ENCODE results near the gene CDC37L1. TPM values are rescaled to one million over a fixed set of nuclear protein-coding genes. Genes with fewer than 3 reads are reported as not detected.

Gene CDC37L1
- total RNA-seq, 1 donor from 2014 or later, result 43.0 TPM

DNA sequence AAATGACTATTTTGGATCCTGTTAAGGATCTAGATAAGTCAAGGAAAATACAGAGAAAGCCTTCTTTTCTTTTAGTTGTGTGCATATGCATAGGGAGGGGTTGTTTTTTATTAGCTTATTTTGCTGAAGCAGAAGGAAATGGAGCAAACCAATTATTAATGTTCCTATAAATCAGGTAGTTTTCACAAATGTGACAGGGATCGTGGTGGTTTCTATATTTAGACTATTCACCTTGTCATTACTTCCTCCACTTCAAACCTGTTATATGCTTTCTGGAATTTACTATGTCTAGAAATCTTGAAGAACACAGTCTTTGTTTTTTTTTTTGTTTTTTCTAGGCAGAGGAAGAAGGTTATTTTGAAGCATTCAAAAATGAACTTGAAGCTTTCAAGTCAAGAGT, 22.2 kb downstream of the CDC37L1 start:
- DNase-seq (ENCODE audit: low spot score), result no peak
- intact Hi-C loops (cut with DNase I), result no loop called here

DNA sequence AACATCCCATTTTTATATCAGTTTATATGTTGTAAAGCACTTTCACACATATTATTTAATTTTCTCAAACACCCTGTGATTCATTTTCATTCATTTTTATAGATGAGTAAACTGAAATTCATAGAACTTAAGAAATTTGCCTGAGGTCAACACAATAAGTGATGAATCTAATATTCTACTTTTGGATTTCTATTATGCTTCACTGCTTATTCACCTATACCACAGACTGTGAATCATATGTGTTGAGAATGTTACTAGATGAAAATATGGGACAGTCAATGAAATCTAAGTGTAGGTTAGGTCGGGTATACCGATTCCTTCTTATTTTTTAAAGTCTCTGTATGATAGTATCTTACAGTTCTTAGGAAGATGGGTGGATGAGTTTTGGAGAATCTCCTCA, 24.8 kb downstream of the CDC37L1 start:
- intact Hi-C loops (cut with DNase I), result no loop called here
- DNase-seq (ENCODE audit: low spot score), result no peak

GRCh38 chr9:4706021-4706420, 26.7 kb downstream of the CDC37L1 start:
- intact Hi-C loops (cut with DNase I), result no loop called here
- no peak for DNase-seq (ENCODE audit: low spot score)

DNA sequence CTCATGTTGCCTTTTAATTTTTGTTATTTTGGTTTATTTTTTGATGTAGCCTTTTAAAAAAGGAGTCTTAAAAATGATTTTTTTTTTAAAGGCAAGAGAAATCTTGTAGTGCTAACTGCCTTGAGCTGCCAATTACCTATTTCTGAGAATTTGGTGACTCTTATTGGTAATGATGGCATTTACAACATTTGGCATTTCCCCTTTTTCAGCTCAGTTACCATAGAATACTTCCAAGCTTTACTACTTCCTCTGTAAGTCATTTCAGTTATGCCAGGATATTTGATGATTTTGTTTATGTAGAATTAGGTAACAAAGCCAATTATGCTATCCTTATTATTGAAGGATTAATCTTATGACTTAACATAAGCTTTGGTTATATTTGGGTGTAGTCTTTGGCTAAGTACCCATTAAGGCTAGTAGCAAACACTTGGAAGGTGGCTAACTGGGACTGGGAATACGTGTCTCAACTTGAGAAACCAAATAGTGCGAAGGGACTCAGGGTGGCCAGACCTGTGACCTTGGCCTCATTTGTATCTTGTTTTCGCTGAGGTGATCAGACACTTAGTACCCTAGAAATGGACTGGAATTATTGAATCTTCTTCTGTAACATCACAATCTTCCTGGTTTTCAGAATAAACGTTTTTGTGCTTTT, 27.7 kb downstream of the CDC37L1 start:
- intact Hi-C loops (cut with DNase I), result no loop called here
- DNase-seq (ENCODE audit: low spot score), result no peak

- DNase-seq (ENCODE audit: low spot score), result no peak
- intact Hi-C loops (cut with DNase I), result no loop called here
These were observed 30.0 kb downstream of the CDC37L1 start for GRCh38 chr9:4709380-4709779.

- no peak for DNase-seq (ENCODE audit: low spot score)
- intact Hi-C loops (cut with DNase I), result no loop called here
These were observed 34.5 kb downstream of the CDC37L1 start for GRCh38 chr9:4713849-4714248.

- no peak for DNase-seq (ENCODE audit: low spot score)
These were observed 35.1 kb downstream of the CDC37L1 start for GRCh38 chr9:4714266-4715016.

GRCh38 chr9:4716163-4716562, 36.8 kb downstream of the CDC37L1 start:
- no peak for DNase-seq (ENCODE audit: low spot score)
- intact Hi-C loops (cut with DNase I), result no loop called here

More at GRCh38 chr9:4714266-4715016, 35.1 kb downstream of the CDC37L1 start:
- intact Hi-C loops (cut with DNase I), result no loop called here

DNA sequence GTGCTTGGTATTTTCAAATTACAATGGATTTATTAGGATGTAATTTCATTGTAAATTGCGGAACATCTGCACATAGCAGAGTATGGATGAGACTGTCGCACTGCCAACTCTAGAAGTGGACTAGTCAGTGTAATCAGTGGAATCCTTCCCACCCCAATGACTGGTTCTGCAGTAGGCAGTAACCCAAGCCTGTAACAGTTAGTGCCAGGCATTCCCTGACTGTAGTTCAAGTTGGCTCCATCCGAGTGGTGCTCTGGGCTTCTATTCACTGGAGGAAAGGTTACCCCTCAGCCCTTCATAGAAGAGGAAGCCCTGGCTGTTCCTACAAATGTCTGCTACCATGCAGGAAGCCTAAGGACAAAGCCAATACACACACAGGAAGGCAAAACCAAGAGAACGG, 38.4 kb downstream of the CDC37L1 start:
- no peak for DNase-seq (ENCODE audit: low spot score)
- intact Hi-C loops (cut with DNase I), result no loop called here

DNA sequence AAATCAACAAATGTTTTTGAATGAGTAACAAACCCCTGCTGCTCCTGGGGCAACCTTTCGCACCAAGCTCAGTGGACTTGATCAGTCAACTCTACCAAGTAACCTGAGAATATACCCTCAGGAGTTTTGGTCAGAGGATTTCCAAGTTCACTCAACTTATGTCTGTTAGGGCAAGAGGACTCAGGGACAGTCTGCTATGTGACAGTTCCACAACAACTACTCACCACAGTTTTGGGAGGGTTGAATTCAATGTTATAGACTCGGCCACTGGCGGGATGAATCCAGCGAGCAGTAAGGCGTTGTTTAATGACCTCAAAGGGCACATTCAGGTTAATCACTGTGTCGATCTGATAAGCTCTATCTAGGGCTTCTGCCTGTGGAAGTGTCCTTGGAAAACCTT, 39.5 kb downstream of the CDC37L1 start:
- DNase-seq (ENCODE audit: low spot score), result no peak
- intact Hi-C loops (cut with DNase I), result no loop called here

DNA sequence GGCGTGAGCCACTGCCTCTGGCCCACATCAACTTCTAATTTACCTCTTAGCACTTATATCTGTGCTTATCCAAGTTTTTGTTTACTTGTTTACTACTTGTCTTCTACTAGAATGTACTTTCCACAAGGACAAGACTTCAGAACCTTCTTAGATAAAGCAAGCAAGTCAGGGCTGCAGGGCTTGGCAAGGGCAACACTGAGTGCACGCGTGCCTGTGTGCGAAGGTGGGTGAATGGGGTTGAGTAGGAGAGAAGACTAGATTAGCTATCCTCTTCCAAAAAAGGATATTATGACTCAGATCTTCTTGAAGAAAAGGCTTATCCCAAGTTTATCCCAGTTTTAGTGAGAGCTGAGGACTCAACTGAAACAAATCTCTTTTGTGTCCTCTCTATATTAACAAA, 42.4 kb downstream of the CDC37L1 start:
- intact Hi-C loops (cut with DNase I), result no loop called here
- no peak for DNase-seq (ENCODE audit: low spot score)

DNA sequence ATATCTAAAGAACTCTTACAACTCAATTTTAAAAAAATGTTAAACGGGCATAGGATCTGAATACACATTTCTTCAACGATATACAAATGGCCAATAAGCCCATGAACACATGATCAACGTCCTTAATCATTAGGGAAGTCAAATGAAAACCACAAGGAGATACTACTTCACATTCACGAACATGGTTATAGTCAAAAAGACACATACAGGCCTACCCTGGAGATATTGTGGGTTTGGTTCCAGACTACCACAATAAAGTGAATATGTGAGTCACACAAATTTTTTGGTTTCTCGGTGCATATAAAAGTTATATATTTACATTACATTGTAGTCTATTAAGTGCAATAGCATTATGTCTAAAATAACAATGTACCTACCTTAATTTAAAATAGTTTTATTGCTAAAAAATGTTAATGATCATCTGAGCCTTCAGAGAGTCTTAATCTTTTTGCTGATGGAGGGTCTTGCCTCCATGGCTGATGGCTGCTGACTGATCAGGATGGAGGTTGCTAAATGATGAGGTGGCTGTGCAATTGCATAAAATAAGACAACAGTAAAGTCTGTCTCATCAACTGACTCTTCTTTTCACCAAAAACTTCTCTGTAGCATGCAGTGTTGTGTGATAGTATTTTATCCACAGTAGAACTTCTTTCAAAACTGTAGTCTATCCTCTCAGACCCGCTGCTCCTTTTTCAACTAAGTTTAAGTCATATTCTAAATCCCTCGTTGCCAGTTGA, 46.5 kb downstream of the CDC37L1 start:
- intact Hi-C loops (cut with DNase I), result no loop called here
- DNase-seq (ENCODE audit: low spot score), result no peak

DNA sequence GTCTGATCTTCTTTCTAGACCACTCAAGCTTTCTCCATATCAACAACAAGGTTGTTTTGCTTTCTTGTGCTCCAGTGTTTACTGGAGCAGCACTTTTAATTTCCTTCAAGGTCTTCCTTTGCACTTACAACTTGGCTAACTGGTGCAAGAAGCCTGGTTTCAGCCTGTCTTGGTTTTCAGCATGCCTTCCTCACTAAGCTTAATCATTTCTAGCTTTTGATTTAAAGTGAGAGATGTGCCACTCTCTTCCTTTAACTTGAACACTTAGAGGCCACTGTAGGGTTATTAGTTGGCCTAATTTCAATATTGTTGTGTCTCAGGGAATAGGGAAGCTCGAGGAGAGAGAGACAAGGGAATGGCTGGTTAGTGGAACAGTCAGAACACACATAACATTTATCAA, 48.2 kb downstream of the CDC37L1 start:
- no peak for DNase-seq (ENCODE audit: low spot score)

GRCh38 chr9:4732890-4733289, 53.5 kb downstream of the CDC37L1 start:
- no peak for DNase-seq (ENCODE audit: low spot score)
- intact Hi-C loops (cut with DNase I), result no loop called here

More for the DNA sequence above, 48.2 kb downstream of the CDC37L1 start:
- intact Hi-C loops (cut with DNase I), result no loop called here

- intact Hi-C loops (cut with DNase I), result no loop called here
- no peak for DNase-seq (ENCODE audit: low spot score)
These were observed 54.8 kb downstream of the CDC37L1 start for GRCh38 chr9:4734150-4734549.

GRCh38 chr9:4738866-4739586, 59.7 kb downstream of the CDC37L1 start:
- intact Hi-C loops (cut with DNase I), result no loop called here
- DNase-seq (ENCODE audit: low spot score), result no peak

DNA sequence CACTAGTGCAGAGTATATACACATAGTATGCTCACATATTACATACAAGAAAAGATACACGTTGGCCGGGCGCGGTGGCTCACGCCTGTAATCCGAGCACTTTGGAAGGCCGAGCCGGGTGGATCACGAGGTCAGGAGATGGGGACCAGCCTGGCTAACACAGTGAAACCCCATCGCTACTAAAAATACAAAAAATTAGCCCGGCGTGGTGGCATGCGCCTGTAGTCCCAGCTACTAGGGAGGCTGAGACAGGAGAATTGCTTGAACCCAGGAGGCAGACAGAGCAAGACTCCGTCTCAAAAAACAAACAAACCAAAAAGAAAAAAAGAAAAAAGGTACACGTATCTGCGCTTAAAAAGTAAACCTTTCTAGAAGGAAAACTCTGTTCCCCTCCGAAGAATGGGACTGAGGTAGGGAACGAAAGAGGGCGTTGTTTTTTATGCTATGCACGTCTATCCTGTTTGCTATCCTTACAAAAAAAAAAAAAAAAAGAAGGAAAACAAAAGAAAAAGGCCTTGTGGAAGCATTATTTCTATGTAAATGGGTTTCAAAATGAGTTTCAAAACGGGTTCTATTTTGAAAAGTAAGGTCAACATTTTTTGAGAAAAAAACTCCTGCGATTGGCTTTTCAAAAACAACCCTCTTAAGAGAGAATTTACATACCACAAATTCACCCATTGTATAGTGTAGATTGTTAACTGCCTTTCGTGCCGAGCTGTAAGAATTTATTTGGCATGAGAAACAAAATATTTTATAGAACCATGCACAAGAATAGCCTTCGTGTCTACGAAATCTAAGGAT, 60.4 kb downstream of the CDC37L1 start:
- intact Hi-C loops (cut with DNase I), result loop anchor here (5.0 kb wide), 1 partner anchor 62 kb away; the partner anchor contains the start of gene CDC37L1

DNA sequence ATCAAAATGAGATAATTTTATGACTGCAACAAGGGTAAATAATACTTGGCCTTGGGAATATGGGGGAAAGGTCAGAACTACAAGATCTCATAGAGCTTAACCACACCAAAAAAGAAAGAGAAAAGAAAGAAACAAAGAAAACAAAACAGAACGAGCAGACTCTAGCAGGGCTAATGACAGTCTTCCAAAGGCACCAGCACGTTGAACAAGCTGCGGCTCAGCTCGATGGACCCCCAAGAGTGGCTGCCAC, 60.9 kb downstream of the CDC37L1 start:
- intact Hi-C loops (cut with DNase I), result loop anchor here (5.0 kb wide), 1 partner anchor 63 kb away; the partner anchor contains the start of gene CDC37L1

More for the DNA sequence above, 60.4 kb downstream of the CDC37L1 start:
- no peak for DNase-seq (ENCODE audit: low spot score)

GRCh38 chr9:4740638-4741364, 61.4 kb downstream of the CDC37L1 start, which contains the start of gene AK3:
AK3 (minus strand) TSS chr9:4741202; CDS start chr9:4741087, 115 bp downstream.
- DNase-seq (ENCODE audit: low spot score), result peak; percentile 92
- intact Hi-C loops (cut with DNase I), result loop anchor here (1.0 to 5.0 kb wide), 2 partner anchors 64 to 78 kb away; partner anchors contain the start of genes CDC37L1 and PLPP6

More for the DNA sequence above, 60.9 kb downstream of the CDC37L1 start:
- DNase-seq (ENCODE audit: low spot score), result no peak

Data from cardiac septum (tissue), 1 donor.